NT2/D1 (cell line): ENCODE results near the gene APC.

ENCODE experiments used
- SUZ12 ChIP-seq: IDR thresholded peaks from 2 replicates; pipeline ENCODE4 v1.6.1; 2011; ENCODE audit not compliant: insufficient read length, insufficient read depth; ENCODE audit errors: extremely low read depth
- YY1 ChIP-seq: IDR thresholded peaks from 2 replicates; pipeline ENCODE4 v1.6.1; 2011; ENCODE audit not compliant: insufficient read length, insufficient read depth
- ZNF274 ChIP-seq: IDR thresholded peaks from 2 replicates; pipeline ENCODE4 v1.6.1; 2011; ENCODE audit warnings: mild to moderate bottlenecking, low read depth, low read length

DNA sequence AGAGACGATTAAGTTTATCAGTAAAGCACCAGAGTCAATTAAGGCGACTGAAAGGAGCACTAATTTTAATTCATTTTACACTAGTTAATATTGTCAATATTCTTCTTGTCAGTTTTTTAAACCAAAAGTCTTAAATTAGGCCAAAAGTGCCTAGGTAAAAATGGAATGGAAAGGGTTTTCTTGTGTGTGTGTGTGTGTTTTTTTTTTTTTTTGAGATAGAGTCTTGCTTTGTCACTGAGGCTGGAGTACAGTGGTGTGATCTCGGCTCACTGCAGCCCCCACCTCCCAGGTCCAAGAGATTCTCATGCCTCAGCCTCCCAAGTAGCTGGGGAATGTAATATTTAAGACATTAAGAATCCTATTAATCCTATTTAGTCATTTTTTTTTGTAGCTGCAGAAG, 3.1 kb upstream of the APC start:
- TF ChIP-seq YY1: no peak
- TF ChIP-seq ZNF274: no peak
- no peak for TF ChIP-seq SUZ12
